Measurements from ENCODE around the gene TCF7. TPM values are rescaled to one million over a fixed set of nuclear protein-coding genes. Genes with fewer than 3 reads are reported as not detected.

The TCF7 gene
- total and polyA plus RNA-seq, 2 of the 13 experiments (the other 11 are each of a cell fraction or from before 2014, with no cell fraction given) = 6.3 to 6.8 TPM

DNA sequence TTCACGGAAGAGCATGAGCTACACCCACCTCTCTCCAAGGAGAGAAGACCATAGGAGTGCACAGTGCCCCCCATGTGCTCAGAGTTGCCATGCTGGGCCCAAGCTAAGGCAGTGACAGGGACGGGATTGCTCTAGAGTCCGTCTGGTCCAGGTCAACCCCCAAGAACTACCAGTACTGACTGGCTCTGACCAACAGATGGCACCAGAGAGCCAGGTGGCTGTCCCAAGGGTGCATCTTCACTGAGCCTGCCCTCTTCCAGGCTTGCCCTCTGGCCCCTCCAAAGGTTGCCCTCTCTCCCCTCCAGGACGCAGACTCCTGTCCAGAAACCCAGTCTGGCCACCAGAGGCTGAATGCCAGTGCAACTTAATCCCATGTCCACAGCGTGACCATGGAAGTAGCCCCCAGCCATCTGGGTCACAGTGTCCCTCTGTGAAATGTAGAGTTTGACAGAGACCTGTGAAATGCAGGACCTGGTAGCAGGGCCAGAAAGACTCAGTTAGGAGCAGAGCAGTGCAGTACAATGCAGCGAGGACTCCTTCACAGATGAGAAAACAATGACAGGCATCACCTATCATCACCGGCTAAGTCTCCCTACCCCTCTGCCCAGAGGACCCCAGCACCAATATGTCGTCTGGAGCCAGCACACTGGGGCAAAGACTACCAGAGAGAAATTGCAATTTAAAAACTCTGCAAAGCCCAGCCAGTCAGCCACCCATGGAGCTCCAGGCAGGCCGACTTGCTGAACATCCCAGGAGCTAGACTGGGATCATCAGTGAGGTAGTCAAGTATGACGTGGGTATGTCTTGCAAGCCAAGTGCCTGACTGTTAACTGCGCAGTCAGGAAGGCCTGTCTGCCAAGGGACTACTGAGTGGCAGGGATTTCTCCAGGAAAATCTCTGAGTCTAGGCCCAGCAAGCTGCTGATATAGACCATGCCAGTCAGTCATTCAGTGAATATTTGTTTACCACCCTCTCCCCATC is 70.0 kb downstream of the TCF7 start (continued):
- TF ChIP-seq SRY (CRISPR knock-in tag; IDR thresholded peaks at IDR 0.05) (no peak), SNAI1 (CRISPR knock-in tag; IDR thresholded peaks at IDR 0.05; ENCODE audit: borderline replicate concordance) (no peak), ZNF510 (CRISPR knock-in tag; IDR thresholded peaks at IDR 0.05; ENCODE audit: low read depth) (no peak), ZHX1 (CRISPR knock-in tag; IDR thresholded peaks at IDR 0.05; ENCODE audit: low read depth) (no peak), HMG20B (CRISPR knock-in tag; conservative IDR thresholded peaks at IDR 0.05) (no peak), STAT5B (CRISPR knock-in tag; IDR thresholded peaks at IDR 0.05) (no peak), ARNTL (CRISPR knock-in tag; IDR thresholded peaks at IDR 0.05) (no peak), JDP2 (CRISPR knock-in tag; IDR thresholded peaks at IDR 0.05; ENCODE audit: borderline replicate concordance) (no peak), STAT6 (CRISPR knock-in tag; IDR thresholded peaks at IDR 0.05; ENCODE audit: borderline replicate concordance) (no peak), ZNF678 (CRISPR knock-in tag; IDR thresholded peaks at IDR 0.05) (no peak), ZNF496 (CRISPR knock-in tag; IDR thresholded peaks at IDR 0.05; ENCODE audit: insufficient replicate concordance) (no peak), TRIM24 (CRISPR knock-in tag; IDR thresholded peaks at IDR 0.05) (no peak), TRAFD1 (CRISPR knock-in tag; IDR thresholded peaks at IDR 0.05; ENCODE audit: borderline replicate concordance) (no peak), ZNF580 (CRISPR knock-in tag; IDR thresholded peaks at IDR 0.05; ENCODE audit: borderline replicate concordance, low read depth) (no peak), MXD4 (CRISPR knock-in tag; IDR thresholded peaks at IDR 0.05) (no peak)
- TF ChIP-seq, protein P1, sequence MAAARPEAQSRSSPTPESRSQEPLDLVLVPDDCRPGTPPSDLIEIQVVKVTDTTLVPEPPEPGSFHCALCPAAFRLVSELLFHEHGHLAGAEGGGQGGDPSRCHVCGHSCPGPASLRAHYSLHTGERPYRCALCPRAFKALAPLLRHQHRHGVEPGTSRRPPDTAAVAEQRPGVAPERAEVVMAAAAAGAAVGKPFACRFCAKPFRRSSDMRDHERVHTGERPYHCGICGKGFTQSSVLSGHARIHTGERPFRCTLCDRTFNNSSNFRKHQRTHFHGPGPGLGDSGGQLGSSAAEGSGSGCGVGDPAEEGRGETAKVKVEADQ (CRISPR knock-in tag; IDR thresholded peaks at IDR 0.05; ENCODE audit: borderline replicate concordance) = no peak
- TF ChIP-seq, protein P2, sequence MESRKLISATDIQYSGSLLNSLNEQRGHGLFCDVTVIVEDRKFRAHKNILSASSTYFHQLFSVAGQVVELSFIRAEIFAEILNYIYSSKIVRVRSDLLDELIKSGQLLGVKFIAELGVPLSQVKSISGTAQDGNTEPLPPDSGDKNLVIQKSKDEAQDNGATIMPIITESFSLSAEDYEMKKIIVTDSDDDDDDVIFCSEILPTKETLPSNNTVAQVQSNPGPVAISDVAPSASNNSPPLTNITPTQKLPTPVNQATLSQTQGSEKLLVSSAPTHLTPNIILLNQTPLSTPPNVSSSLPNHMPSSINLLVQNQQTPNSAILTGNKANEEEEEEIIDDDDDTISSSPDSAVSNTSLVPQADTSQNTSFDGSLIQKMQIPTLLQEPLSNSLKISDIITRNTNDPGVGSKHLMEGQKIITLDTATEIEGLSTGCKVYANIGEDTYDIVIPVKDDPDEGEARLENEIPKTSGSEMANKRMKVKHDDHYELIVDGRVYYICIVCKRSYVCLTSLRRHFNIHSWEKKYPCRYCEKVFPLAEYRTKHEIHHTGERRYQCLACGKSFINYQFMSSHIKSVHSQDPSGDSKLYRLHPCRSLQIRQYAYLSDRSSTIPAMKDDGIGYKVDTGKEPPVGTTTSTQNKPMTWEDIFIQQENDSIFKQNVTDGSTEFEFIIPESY (CRISPR knock-in tag; IDR thresholded peaks at IDR 0.05) = no peak

Measured in HepG2 (cell line).